Endothelial cell of umbilical vein (primary cell): ENCODE data around the gene RYR3. TPM values are rescaled to one million over a fixed set of nuclear protein-coding genes. Genes with fewer than 3 reads are reported as not detected.

Source experiments
- BruUV-seq: library from RNA; stranded (reverse); fragments of 400-500 nt; replicated peaks from 2 replicates; lab custom pipeline; 2021; lab: Mats Ljungman, UMichigan
- CTCF ChIA-PET: fragments of 300-600, 350-600 bp; sonication (Branson Sonifier 250); formaldehyde crosslinking; loops from one replicate; lab custom pipeline; 2021; ENCODE audit warnings: antibody characterized with exemption, inconsistent platforms; lab: Charles Lee
- POLR2A ChIA-PET: fragments of 300-600, 350-600 bp; sonication (Branson Sonifier 250); formaldehyde crosslinking; loops from one replicate; lab custom pipeline; 2021; ENCODE audit warnings: antibody characterized with exemption, inconsistent platforms; lab: Charles Lee
- DNase-seq: peaks from one replicate; pipeline ENCODE4 v3.0.0-alpha.2; 2011; ENCODE audit warnings: low read depth, low spot score
- FAIRE-seq: peaks from 2 replicates; lab custom pipeline; 2011; peaks lifted over from hg19 to GRCh38; lab: Jason Lieb, UNC
- H2AFZ ChIP-seq: 2 replicates; pipeline ENCODE4 v1.6.0; 2012; ENCODE audit warnings: low read depth, low read length, control low read depth, inconsistent platforms
- H3K27ac ChIP-seq: 2 replicates; pipeline ENCODE4 v1.5.1; 2011; ENCODE audit warnings: low read depth, mild to moderate bottlenecking, control low read depth, low read length, moderate library complexity; ENCODE audit not compliant: insufficient read depth
- H3K27me3 ChIP-seq, 2 experiments: 2 replicates each; pipeline versions ENCODE4 v1.6.0 to v1.6.1; 2011; ENCODE audit warnings: low read length in 2 of 2, mixed read lengths in 1 of 2; ENCODE audit not compliant: control insufficient read depth in 2 of 2, insufficient read depth in 2 of 2
- H3K36me3 ChIP-seq, 2 experiments: 2 replicates in 1 of 2; 3 replicates in 1 of 2; pipeline ENCODE4 v1.5.1; 2011; ENCODE audit warnings: low read length in 2 of 2, mild to moderate bottlenecking in 1 of 2, moderate library complexity in 1 of 2; ENCODE audit not compliant: control insufficient read depth in 2 of 2, insufficient read depth in 2 of 2; ENCODE audit errors: extremely low read depth in 1 of 2
- H3K4me1 ChIP-seq: 3 replicates; pipeline ENCODE4 v1.5.1; 2011; ENCODE audit warnings: mild to moderate bottlenecking, low read length; ENCODE audit not compliant: control insufficient read depth, insufficient read depth; ENCODE audit errors: extremely low read depth
- H3K4me2 ChIP-seq: 2 replicates; pipeline ENCODE4 v1.6.1; 2011; ENCODE audit warnings: low read length, control low read depth, mixed read lengths; ENCODE audit not compliant: insufficient read depth
- H3K4me3 ChIP-seq, 3 experiments: fragments of 200-600 bp in 1 of 3; sonication (generic), shearing (Covaris generic) in 1 of 3; replicated peaks in 1 of 3; 2 replicates each; pipeline ENCODE4 v1.5.1; 2011 to 2016; ENCODE audit warnings: control low read depth in 3 of 3, low read length in 3 of 3, mild to moderate bottlenecking in 2 of 3, inconsistent platforms in 1 of 3, low read depth in 1 of 3, moderate library complexity in 1 of 3; ENCODE audit not compliant: insufficient read depth in 1 of 3
- H3K79me2 ChIP-seq: 2 replicates; pipeline ENCODE4 v1.6.0; 2012; ENCODE audit warnings: low read length, inconsistent platforms; ENCODE audit not compliant: control insufficient read depth, insufficient read depth
- H3K9ac ChIP-seq: replicated peaks from 2 replicates; pipeline ENCODE3; 2011; ENCODE audit warnings: low read length, control low read depth; ENCODE audit not compliant: insufficient read depth; ENCODE audit errors: extremely low read depth
- H3K9me1 ChIP-seq: replicated peaks from 3 replicates; pipeline ENCODE4 v1.6.0; 2011; ENCODE audit warnings: mild to moderate bottlenecking, low read length; ENCODE audit not compliant: control insufficient read depth, insufficient read depth; ENCODE audit errors: extremely low read depth
- H3K9me3 ChIP-seq: replicated peaks from 2 replicates; pipeline ENCODE4 v1.5.1; 2012; ENCODE audit warnings: low read length, inconsistent platforms; ENCODE audit not compliant: control insufficient read depth, insufficient read depth
- H4K20me1 ChIP-seq: replicated peaks from 2 replicates; pipeline ENCODE3; 2011; ENCODE audit warnings: mild to moderate bottlenecking, low read length; ENCODE audit not compliant: control insufficient read depth, insufficient read depth; ENCODE audit errors: extremely low read depth
- POLR2A ChIP-seq: IDR thresholded peaks from 2 replicates; pipeline ENCODE4 v1.6.1; 2012; ENCODE audit warnings: low read depth, mild to moderate bottlenecking, control low read depth, low read length
- dilution Hi-C: fragments of 300-500 bp; cut with MboI; formaldehyde crosslinking; loops from one replicate; pipeline ENCODE4 v1.15.0; 2019; ENCODE audit warnings: low sequenced_read_pairs; ENCODE audit not compliant: extremely low pct_ligation_motif_present
- intact Hi-C: fragments of 100-400 bp; cut with micrococcal nuclease; formaldehyde crosslinking; loops from one replicate; pipeline ENCODE4 v1.10.0; 2022
- polyA plus RNA-seq, 4 experiments: library from polyadenylated mRNA; depleted of rRNA in 3 of 4; stranded (reverse) in 3 of 4; unstranded in 1 of 4; fragments of >200 nt; gene quantifications; 2 replicates each; pipeline versions ENCODE4 v1.2.1 to v1.2.3, GENCODE V29; 2011 to 2012; ENCODE audit warnings: missing spikeins in 1 of 4
- total RNA-seq: library from RNA; stranded (reverse); gene quantifications from 2 replicates; pipeline ENCODE4 v1.2.3, GENCODE V29; 2021

RYR3 gene
- total and polyA plus RNA-seq, 2 donors (not counting 3 experiments of a cell fraction or from before 2014, with no cell fraction given) = not detected

DNA sequence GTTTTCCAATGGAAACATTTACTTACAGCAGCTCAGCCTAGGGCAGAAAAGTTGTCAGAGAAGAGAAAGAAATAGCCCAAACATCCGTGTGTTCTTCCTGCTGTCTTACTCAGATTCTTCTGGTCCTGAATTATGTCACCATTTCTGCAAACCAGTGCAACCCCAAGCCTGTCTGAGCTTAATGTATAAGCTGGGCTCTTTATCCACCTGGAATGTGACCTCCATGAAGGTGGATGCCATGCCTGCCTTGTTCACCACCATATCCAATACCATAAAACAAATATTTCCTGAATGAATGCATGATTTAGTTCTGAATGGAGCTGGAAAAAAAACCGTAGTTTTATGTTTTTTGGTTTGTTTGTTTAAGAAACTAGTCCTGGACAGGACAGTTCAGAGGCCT is 150.9 kb downstream of the RYR3 start:
- intact Hi-C loops = no loop called here
- Histone ChIP-seq H2AFZ (no peak overlapping the region), H3K27me3 (no peaks in the 10 kb centered on the region), H3K4me1 (no peaks in the 10 kb centered on the region), H3K4me3 (no peak overlapping the region), H4K20me1 (no peaks in the 10 kb centered on the region), H3K4me2 (no peak overlapping the region), H3K9ac (no peak overlapping the region), H3K27ac (no peak overlapping the region), H3K9me3 (no peaks in the 10 kb centered on the region), H3K36me3 (no peaks in the 10 kb centered on the region), H3K9me1 (no peaks in the 10 kb centered on the region), H3K79me2 (no peaks in the 10 kb centered on the region)
- TF ChIP-seq POLR2A = no peak
- FAIRE-seq (no peak), DNase-seq (no peak)
- CTCF ChIA-PET = no interaction called here
- POLR2A ChIA-PET = no interaction called here
- no TSS peak for BruUV-seq
- dilution Hi-C loops = no loop called here

DNA sequence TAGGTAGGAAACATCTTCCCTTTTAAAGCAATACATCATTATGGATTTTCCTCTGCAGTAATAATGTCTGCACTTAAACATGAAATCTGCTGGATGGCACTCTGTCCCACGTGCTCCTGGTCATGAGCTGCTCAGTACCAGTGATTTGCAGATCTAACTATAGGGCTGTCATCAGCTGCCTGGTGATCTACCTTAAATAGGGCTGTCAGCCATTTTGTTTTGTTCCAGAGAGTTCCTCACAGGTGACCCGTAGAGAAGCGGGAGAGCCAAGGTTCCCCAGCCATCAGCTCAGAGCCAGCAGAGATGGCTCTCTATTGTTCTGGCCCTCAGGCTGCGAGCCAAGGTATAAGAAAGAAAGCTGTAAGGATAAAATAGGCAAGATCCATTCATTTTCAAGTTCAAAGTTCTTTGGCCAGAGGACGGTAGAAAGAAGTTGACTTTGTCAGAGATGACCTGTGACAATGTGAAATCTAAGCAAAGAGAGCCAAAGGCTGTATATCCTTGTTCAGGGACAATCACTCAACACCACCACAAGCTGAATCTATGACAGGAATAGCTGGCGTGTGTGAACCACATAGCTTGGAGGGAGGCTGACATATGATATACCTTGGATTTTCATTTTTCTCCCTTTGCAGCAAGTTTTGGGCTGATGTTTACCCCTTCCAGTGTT is 156.5 kb downstream of the RYR3 start:
- no TSS peak for BruUV-seq
- H3K79me2 ChIP-seq = no peaks in the 10 kb centered on the region
- FAIRE-seq = no peak
- POLR2A ChIA-PET = no interaction called here
- H3K4me2 ChIP-seq = no peak overlapping the region
- H3K36me3 ChIP-seq = no peaks in the 10 kb centered on the region
- no peaks in the 10 kb centered on the region for H3K9me3 ChIP-seq
- H3K9me1 ChIP-seq = no peaks in the 10 kb centered on the region
- no peaks in the 10 kb centered on the region for H3K4me1 ChIP-seq
- no peak overlapping the region for H3K9ac ChIP-seq
- H3K4me3 ChIP-seq = no peak overlapping the region
- H4K20me1 ChIP-seq = no peaks in the 10 kb centered on the region
- dilution Hi-C loops (no loop called here), intact Hi-C loops (no loop called here)
- H3K27ac ChIP-seq = no peak overlapping the region
- no peak for DNase-seq
- H3K27me3 ChIP-seq = no peaks in the 10 kb centered on the region
- CTCF ChIA-PET = no interaction called here
- no peak overlapping the region for H2AFZ ChIP-seq
- no peak for TF ChIP-seq POLR2A
